ENCODE measurements around the gene NUCKS1.

Gene NUCKS1

DNA sequence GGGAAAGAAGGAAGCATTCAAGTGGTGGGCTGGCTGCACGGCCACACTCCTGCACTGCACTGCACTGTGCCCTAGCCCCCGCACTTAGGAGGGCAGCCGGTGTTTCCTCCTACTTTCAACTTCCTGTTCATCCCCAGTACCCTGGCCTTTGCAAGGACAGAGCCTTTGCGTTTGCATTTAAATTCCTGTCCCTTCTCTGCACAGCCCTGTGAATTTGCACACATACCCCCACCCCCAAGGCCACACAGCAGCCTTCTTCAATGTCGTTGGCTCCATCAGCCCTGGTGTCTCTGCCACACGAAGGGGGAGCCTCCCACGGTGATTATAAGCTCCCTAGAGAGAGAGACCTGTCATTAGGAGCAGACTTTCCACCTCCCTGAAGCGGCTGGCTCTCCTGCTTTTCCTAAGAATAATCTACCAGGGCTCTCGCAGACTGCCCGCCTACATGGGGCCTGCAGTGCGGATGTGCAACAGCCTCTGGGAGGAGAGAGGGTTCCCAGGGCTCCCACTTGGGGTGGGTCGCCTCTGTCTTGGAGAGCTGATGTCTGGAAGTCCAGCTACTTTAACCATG, 56.5 kb downstream of the NUCKS1 start:
- no peak for DNase-seq

- no peak for DNase-seq
Measured at GRCh38 chr1:205692423-205692822, 57.6 kb downstream of the NUCKS1 start.

DNA sequence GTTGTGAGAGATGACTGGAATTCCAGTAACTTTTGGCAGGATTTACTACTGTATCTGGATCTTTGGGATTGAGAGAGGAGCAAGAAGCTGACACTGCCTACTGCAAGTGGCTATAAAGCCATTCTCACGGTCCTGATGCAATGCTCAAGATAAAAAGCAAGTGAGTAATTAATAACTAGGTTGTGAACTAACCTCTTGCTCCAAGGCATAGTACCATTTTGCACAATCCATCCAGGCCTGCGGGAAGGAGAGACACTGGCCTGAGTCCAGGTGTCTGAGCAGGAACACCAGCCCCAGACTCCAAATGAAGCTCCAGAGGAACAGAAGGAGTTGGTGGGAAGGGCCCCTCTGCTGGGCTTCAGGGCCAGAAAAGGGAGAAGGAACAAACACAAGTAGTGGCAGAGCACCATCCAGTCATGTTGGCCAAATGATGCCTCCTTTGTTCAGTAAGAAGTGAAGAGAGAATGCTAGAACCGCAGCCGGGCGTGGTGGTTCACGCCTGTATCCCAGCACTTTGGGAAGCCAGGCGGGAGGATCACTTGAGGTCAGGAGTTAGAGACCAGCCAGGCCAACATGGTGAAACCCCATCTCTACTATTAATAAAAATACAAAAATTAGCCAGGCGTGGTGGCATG, 59.7 kb downstream of the NUCKS1 start:
- DNase-seq: no peak

DNA sequence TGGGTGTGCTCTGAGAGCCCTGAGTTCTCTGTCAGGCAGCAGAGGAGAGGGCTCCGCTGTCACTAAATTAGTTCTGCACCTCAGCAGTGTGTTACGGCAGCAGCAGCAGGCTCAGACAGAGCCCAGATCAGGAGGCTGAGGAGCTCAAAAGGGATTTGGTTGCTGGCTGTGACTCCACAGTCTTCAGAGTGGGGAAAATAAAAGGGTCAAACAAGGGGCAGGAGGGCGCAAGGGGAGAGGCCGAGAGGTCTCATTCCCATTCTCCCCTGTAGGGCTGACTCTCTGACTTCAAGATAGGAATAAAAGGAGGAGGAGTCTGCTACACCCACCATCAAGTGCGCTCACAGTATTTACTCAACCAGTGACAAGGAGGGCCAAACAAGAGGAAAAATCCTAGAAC, 60.5 kb downstream of the NUCKS1 start:
- DNase-seq: no peak

- DNase-seq: no peak
Measured at GRCh38 chr1:205688171-205689080, 61.6 kb downstream of the NUCKS1 start.

DNA sequence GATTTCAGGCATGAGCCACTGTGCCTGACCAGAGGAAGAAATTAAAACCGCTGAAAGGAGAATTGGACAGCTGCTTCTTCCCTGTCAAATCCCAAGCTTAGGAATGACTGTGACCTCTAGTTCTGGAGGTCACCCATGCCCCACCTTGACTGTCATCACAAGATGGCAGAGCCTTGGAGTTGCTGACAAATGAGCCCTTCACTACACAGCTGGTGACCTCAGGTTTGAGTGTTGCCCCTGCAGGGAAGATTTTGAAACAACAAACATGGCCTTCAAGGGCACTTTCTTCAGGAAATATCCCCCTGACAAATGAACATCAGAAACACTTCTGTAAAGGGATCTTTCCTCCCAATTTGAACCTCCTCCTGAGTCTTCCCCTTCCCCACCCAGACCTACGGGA, 62.7 kb downstream of the NUCKS1 start:
- no peak for DNase-seq

DNA sequence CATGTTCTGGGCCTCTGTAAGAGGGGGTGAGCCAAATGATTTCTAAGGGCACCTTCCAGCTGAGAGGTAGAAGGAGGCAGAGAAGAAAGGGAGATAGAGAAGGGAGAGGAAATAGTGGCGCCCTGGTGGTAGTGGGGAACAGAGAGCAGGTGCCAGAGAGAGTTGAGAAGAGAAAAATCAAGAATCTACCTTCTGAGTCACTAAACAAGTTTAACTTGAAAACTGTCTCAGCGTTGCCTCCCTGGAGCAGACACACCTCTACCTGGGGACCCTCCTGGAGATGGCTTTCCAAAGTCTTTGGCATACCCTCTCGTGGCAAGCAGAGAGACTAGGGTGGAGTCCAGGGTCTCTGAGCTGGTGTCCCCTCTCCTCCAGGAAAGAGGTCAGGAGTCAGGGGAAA, 68.6 kb downstream of the NUCKS1 start:
- no peak for DNase-seq

DNA sequence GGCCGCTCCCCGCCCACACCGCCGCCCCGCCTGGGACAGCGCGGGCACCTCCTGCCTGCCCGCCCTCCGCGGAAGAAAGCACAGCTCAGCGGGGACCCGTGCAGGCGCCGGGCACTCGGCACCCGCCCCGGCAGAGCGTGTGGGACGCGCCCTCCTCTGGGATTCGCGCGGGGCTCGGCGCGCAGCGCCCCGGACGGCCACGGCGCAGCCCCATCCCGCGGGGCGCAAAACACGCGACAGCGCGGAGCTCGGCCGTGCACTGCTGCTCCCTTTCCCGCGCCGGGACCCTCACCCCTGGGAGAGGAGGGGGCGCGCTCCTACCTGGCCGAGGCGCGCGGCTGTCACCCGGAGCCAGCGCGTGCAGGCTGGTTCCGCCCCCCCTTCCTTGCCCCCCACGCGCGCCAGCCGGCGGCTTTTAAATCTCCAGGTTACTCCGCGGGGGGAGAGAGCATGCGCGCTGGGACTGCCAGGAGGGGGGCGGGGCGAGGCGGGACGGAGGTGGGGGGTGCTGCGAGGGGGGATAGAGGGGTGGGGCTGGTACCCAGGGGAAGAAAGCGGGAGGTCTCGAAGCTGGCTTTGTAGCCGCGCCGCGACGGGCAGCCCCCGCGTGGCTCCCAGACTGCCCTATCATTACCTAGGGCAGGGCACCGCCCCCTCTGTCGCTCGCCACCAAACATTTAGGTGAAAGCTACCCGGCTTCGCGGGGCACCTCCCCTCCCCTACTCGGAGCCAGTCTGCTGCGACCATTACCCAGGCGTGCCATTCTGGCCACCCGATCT, 69.7 kb downstream of the NUCKS1 start, which contains the start of gene SLC45A3:
Gene SLC45A3, minus strand, starts transcription at position 437 of the 779 bp plus-strand sequence. CDS start 15,853 bp downstream, outside the sequence.
- no peak for DNase-seq

DNA sequence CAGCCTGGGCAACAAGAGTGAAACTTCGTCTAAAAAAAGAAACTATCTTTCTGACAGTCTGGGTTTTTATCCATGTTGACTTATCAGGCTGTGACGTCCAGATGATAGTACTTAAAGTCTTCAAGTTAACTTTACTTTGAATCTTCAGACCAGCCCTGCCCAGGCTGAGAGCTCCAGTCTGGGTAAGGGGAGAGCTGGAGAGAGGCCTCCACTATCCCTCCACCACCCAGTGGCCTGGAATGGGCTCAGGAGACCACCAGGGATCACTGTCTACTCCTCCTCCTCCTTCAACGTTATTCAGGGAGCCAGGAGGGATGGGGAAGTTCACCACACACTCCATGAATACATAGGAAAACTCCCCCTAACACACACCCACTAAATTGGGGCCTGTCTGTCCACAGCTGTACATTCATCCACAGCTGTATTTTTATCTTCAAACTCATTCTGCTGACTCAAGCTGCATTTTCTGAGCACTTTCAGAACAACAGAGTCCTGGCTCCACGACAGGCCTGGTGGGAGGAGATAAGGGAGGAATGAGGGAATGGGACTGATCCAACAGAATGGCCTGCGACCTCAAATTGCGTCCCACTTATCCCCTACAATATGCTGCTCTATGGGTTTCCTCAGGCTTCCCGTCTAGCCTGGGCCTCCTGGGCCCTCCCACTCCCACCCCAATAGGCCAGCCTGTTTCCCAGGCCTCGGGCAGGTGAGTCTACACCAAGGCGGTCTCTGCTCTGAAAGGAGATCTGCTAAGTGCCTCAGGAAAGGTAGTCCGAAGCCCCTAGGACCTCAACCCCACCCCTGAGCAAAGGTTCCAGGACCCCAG, 71.5 kb downstream of the NUCKS1 start:
- no peak for DNase-seq

DNA sequence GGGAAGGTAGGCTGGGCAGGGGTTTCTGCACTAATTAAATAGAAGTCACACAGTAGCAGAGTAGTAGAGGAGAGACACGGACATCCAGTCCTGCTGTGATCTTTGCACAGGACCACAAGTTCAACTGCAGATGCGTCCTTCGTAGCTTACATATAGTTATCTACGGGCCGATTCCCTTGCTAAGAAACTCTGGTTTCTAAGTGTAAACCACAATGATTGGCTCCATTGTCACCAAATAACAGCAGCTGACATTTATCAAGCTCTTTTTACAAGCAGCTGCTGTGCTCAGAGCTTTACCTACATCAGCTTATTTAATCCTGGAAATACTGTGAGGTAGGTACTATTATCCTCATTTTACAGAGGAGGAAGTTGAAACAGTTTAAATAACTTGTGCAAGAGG, 72.8 kb downstream of the NUCKS1 start:
- DNase-seq: no peak

DNA sequence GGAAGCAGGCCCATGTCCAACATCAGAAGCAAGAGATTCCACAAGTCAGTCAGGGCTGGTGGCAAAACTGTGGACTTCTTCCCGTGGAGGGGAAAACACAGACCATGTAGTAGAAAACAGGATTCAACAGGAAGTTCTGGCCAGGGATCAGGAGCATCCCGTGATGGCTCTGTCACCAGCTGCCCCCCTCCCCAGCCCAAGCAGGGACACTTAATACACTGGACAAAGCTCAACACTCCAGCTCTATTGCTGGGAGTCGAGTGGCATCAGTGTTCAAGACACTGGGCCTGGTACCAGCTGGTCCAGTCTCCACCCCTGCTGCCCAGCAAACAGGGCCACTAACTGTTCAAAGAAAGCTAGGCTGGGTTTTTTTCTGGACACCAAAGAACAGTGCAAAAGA, 73.4 kb downstream of the NUCKS1 start:
- no peak for DNase-seq

DNA sequence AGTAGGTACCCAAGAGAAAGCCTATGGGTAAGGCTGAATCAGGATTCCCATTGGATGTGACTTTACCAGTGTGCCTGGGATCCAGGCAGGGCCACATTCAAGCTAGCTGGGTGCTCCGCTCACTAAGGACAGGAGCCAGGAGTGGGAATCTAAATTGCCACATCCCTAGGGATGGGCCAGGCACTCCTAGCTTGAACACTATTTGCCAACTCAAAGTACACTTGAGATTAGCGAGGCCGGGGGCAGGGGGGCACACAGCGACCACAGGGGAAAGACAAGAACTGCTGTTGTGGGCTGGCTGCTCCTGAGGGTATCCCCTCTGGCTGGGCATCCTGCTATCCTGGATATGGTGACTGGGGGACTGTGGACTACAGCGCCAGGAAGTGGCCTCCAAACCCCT, 74.0 kb downstream of the NUCKS1 start:
- no peak for DNase-seq

GRCh38 chr1:205675247-205675646, 74.7 kb downstream of the NUCKS1 start:
- no peak for DNase-seq

GRCh38 chr1:205672970-205673369, 77.0 kb downstream of the NUCKS1 start:
- no peak for DNase-seq

GRCh38 chr1:205672395-205672889, 77.5 kb downstream of the NUCKS1 start:
- DNase-seq: no peak

GRCh38 chr1:205670611-205671430, 79.2 kb downstream of the NUCKS1 start:
- DNase-seq: no peak

GRCh38 chr1:205670150-205670446, 79.9 kb downstream of the NUCKS1 start:
- no peak for DNase-seq

GRCh38 chr1:205669341-205670149, 80.4 kb downstream of the NUCKS1 start:
- no peak for DNase-seq

GRCh38 chr1:205668951-205669340, 81.0 kb downstream of the NUCKS1 start:
- DNase-seq: no peak

DNA sequence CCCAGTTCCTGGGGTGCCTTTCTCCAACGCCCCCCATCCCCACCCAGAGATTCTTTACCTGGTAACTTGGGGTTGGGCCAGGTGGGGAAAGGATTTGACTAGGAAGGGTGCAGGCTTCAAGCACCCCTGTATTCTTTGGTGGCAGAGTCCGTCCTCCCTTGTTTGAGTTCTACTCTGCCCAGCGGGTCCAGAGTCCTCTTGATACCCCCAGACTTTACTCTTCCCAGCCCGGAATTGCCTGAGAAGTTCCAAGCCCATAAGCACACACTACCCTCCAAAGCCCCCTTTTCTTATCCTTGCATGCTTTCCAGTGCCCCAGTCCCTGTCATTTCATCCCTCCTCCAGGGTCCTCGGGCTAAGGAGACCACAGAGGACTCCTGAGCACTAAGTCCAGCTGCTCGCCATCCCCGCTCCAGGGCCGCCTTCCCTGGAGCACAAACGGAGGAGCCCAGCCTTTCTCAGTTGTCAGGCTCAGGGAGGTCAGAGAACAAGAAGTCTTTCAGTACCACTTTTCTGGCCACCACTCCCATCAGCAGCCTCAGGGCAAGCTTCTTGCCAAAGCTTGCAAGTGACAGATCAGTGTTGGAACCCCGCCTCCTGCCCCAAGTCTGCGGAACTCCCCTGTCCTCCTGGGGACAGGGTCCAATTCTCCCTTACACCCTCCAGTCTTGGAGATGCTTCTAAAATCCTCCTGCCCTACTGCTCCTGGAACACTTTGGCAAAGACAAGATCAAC, 81.9 kb downstream of the NUCKS1 start:
- DNase-seq: no peak
